Posterior vena cava (tissue), 2 donors: Measurements from ENCODE around the gene VEGFB. TPM values are rescaled to one million over a fixed set of nuclear protein-coding genes. Genes with fewer than 3 reads are reported as not detected.
A peak's percentile ranks its signal among the peaks of the same experiment; 100 is the strongest.

ENCODE experiments used
- DNase-seq: peaks from one replicate; pipeline ENCODE4 v3.0.0-alpha.2; 2020; ENCODE audit warnings: low spot score
- intact Hi-C, 2 donors: fragments of 100-400 bp; cut with DNase I; formaldehyde crosslinking; loops; one replicate each; pipeline versions ENCODE4 v1.14.1 to v1.14.2; 2022 to 2023
- total RNA-seq, 2 donors: library from RNA; stranded (reverse); fragmentation: NEBNext Ultra II Directional; extraction: Animal tissue kit (Norgen Biotek cat#: 25700); gene quantifications; one replicate each; pipeline ENCODE4 v1.2.1, GENCODE V29; 2021
- donor health status: DM: yes; HTN: yes; CAD: no.
- donor health status: DM: yes; HTN: yes; CAD: no.

VEGFB gene
- total RNA-seq, 2 donors from 2014 or later, result 163 to 190 TPM

GRCh38 chr11:64227405-64227956, 6.9 kb upstream of the VEGFB start:
- intact Hi-C loops, result no loop called here
- DNase-seq, result peak; percentile 74

DNA sequence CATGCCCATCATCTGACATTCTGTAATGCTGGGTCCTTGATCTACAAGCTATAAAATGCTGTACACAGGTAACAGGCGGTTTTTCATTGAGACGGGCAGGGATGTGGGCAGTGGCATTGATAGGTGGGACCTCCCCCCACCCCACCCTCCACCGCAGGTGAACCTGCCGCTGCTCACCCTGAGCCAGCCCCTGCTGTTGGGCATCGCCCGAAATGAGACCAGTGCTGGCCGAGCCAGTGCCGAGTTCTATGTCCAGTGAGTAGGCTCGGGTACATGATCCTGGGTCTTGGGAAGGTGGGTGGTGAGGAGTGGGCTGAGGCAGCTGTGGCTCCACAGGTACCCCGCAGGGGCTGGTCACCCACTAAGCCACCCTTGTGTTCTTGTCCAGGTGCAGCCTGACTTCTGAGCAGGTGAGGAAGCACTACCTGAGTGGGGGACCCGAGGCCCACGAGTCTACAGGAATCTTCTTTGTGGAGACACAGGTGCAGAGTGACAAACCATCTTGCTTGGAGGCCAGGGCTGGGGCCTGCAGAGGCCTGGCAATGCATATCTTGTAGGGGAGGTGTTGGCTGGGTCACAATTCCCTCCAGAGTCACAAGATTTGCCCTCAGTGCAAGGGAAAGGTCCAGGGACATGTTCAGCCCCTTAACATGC, 5.2 kb upstream of the VEGFB start:
- no peak for DNase-seq
- intact Hi-C loops, result no loop called here

GRCh38 chr11:64229744-64230170, 4.6 kb upstream of the VEGFB start:
- intact Hi-C loops, result no loop called here
- DNase-seq, result no peak

DNA sequence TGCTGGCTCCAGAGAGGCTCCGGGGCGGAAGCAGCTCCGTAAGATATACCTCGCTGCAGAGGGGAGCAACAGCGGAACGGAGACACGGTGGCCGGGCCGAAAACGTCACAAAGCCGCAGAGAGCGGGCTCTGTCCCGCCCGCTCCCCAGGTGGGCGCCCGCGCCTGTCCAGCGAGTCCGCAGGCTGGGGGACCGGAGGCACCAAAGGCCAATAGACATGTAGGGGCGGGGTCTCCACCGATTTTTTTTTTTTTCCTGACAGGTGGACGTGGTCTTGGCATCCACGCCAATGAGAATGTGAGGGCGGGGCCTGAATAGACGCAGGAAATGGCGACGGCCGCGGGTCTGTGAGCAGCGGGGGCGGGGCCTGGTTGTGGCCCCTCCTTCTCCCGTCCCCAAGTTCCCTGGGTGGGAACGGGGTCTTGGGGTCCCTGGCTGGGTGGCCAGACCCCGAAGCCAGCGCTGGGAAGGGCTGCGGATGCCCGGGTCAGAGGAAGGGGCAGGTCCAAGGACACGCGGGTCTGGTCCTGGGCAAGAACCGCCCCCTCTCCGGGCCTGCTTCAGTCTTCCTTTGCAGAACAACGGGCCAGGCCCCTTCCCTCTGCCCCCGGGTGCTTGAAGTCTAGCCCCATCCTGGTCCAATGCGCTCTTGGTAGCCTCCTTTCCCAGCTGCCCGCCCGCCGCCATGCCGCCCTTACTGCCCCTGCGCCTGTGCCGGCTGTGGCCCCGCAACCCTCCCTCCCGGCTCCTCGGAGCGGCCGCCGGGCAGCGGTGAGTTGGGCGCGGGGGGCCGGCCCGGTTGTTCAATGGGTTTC, 4.0 kb upstream of the VEGFB start, which contains the start of gene DNAJC4:
DNAJC4 (plus strand) TSS at position 378 of the 814 bp plus-strand sequence; CDS start at position 685, 307 bp downstream.
- intact Hi-C loops, result no loop called here
- DNase-seq, result peak; percentile 96

- intact Hi-C loops, result no loop called here
- DNase-seq, result no peak
Measured at GRCh38 chr11:64230985-64231365, 3.4 kb upstream of the VEGFB start.

- no peak for DNase-seq
- intact Hi-C loops, result no loop called here
Measured at GRCh38 chr11:64231546-64231945, 2.8 kb upstream of the VEGFB start.

GRCh38 chr11:64232182-64232966, 2.0 kb upstream of the VEGFB start:
- DNase-seq, result no peak
- intact Hi-C loops, result no loop called here

DNA sequence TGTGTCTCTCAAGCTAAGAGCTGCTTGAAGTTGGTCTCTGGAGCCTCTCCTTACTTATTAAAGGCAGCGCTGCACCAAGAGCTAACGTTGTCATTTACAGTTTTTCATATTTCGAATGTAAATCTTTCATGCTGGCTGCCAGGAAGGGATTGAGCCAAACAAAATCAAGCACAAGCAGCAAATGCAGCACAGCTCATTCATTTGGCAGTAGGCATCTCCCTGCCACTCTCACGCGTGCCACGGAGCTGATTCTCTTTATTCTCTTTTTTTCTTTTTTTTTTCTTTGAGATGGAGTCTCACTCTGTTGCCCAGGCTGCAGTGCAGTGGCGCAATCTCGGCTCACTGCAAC, 1.4 kb upstream of the VEGFB start:
- intact Hi-C loops, result no loop called here
- DNase-seq, result no peak

DNA sequence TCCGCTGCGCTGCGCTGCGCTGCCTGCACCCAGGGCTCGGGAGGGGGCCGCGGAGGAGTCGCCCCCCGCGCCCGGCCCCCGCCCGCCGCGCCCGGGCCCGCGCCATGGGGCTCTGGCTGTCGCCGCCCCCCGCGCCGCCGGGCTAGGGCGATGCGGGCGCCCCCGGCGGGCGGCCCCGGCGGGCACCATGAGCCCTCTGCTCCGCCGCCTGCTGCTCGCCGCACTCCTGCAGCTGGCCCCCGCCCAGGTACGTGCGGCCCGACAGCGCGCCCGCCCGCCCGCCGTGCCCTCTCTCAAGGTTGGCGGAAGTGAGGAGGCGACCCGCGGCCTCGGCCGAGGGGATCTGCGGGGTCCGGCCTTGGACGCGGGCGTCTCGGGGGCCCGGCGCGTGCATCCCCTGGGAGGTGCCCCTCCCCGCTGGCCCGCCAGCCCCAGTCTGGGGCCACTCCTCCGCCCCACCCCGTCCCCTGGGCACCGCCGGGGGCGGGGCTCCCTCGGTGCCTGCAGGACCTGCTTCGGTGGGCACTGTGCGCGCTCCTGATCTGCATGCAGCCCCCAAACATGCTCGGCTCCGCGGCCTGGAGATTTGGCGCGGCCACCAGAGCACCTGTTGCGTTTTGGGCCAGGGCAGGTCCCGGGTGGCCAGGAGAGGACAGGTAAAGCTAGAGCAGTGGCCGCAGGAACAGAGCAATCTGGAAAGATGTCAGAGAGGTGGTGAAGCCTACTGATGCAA, 429 bp downstream of the VEGFB start:
- no peak for DNase-seq
- intact Hi-C loops, result no loop called here

GRCh38 chr11:64235437-64236161, 1.2 kb downstream of the VEGFB start:
- no peak for DNase-seq
- intact Hi-C loops, result no loop called here

GRCh38 chr11:64237484-64237951, 3.1 kb downstream of the VEGFB start:
- intact Hi-C loops, result no loop called here
- DNase-seq, result no peak

GRCh38 chr11:64238076-64238475, 3.7 kb downstream of the VEGFB start:
- intact Hi-C loops, result no loop called here
- no peak for DNase-seq

DNA sequence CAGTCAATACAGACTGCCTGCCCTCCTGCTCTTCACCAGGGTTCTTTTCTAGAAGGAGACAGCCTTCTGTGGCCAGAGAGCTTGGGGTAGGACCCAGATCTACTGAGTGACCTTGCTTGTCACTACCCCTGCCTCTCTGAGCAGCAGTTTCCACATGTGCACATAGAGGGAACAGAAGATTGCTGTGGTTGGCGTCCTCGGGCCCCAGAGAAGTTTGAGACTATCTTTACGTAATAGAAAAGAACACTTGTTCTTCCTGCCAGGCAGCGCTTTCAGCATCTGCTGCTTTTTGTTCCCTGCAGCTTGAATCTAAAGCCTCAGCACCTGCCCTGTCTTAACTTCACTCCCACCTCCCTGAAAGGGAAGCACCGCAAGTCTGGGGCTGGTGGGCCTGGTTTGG, 4.6 kb downstream of the VEGFB start:
- intact Hi-C loops, result no loop called here
- no peak for DNase-seq

DNA sequence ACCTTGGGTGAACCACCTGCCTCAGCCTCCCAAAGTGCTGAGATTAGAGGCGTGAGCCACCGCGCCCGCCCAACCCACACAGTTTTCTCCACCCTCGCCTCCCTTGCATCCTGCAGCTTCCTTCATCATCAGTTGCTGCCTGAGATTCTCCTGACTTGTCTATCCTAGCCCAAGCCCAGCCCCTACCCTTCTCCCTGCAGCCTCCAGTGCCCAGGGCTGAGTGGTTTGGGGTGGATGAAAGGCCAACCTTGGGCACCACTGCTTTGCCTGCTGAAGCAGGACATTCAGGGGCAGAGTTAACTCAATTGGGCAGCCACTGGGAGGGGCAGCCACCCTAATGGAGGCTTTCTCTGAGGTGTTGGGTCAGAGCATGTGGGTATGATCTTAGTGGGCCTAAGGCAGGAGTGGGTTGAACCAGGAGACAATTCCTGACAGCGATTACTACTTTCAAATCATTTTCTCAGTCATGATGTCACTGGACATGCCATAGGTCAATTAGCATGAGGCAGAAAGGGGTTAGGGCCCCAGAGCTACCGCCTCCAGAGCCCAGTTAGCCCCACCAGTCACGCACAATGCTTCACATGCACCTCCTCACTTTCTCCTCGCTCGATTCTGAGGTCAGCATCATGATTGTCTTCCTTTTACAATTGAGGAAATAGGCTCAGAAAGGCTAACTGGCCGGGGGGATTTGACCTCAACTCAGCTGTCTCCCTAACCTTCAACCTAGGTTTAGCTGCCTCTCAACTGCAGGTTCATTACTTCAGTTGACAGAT, 5.5 kb downstream of the VEGFB start:
- no peak for DNase-seq
- intact Hi-C loops, result loop anchor here in 1 of 2 donors (10.0 kb wide), 1 partner anchor 65 kb away; the partner anchor contains the start of genes CATSPERZ and ESRRA

DNA sequence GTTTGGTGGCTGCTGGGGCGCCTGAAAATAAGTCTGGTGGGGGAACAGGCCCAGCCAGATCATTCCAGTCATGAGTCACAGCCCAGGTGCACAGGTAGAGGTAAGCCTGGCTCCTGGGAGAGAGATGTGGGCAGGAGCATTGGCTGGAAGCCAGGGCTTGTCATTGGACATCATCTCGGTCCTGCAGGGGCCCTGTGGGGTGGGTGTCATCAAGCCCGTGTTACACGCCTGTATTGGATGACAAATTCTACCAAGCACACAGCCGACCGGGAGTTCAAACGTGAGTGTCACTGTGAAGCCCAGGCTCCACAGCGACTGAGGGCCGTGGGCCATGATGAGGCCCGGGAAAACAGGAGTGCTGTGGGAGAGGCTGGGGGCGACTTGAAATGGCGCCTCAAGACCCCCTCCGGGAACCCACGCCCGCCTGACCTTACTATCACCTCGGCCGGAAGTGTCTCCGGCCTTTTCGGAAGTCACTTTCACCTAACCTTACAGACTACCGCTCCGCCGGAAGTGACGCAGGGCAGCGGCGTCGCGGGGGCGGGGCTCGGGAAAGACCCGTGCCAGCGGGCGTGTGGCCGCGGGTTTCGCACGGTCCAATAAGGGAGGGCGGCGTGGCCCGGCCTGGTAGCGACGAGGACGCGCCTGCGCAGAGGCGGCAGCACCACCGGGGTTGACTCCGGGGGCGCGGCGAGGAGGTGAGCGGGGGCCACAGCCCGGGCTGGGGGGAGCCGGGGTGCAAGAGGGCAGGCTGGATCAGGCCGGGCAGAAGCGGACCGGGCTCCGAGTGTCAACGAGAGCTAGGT, 6.3 kb downstream of the VEGFB start, which contains the start of gene FKBP2:
FKBP2 (plus strand) TSS at position 661 of the 806 bp plus-strand sequence. CDS start 1,293 bp downstream, outside the sequence.
- intact Hi-C loops, result loop anchor here in 1 of 2 donors (10.0 kb wide), 1 partner anchor 64 kb away; the partner anchor contains the start of genes CATSPERZ and ESRRA
- peak; percentile 99 for DNase-seq

DNA sequence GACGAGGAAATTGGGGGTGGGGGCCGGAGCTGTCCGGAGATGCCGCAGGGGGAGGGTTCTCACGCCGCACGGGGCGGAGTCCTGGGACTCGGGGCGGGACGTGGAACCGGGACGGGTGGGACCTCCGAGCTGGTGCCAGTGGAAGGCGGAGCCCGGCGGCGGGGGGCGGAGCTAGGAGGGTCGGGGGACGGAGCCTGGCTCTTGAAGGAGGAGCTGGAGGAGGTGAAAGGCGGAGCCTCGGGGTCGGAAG, 6.8 kb downstream of the VEGFB start:
- intact Hi-C loops, result loop anchor here in 1 of 2 donors (10.0 kb wide), 1 partner anchor 64 kb away; the partner anchor contains the start of genes CATSPERZ and ESRRA
- DNase-seq, result peak; percentile 100
